NCI-H146 (cell line): ENCODE data around the gene KCNAB1.
A peak's percentile ranks its signal among the peaks of the same experiment; 100 is the strongest.

Experiments
- DNase-seq: peaks from one replicate; lab custom pipeline; 2025; lab: John Stamatoyannopoulos, UW

Gene KCNAB1

DNA sequence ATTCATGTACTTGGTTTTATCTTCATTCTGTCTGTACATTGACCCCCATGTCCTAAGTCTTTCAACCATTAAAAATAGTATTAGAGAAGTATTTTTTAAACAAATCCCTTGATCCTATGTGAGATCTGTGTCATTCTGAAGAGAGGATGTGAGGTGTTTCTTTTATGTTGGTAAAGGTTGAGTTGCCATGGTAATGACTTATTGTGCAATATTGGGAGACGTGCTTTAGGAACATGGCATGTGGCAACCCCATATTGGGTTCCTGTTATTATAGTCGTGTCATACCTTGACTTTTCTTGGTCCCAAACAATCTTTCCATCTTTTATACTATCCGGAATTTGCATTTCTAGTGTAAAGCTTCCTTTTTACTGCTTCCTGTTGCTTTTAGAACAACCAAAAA, 203.1 kb downstream of the KCNAB1 start:
- no peak for DNase-seq

DNA sequence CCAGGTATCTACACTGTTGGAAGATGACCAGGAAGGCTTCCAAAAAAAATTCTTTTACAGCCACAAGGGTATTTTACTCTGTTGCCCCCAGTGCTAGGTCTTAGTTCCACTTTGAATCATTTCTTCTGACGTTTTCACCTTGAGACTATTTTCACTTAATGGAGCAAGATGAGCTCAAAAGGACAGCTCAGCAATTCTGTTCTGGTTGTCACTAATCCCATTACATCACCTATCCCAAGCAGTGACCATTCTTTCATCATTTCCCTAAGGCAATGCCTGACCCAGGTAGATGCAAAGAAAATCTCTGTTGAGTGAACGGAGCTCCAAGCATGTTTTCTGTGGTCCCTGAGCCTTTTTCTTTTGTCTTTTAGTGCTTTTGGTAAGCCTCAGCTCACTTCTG, 210.0 kb downstream of the KCNAB1 start:
- DNase-seq = no peak

DNA sequence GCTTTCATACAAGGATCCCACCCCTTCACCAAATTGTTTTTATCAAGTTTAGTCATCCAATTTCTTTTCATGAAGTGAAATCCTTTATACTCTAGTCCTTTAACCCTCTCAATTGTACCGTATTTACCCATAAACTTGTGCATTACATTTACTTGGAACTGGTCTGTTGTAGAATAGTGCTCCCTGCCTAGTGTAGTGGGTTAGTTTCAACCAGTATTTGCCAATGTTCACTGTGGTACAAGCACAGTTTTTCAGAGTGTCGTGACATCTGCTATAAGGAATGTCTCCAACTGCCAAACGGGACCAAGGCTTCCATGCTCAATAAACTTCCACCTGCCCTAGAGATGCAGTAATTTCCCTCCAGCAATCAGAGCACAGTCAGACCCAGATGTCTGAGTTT, 211.9 kb downstream of the KCNAB1 start:
- no peak for DNase-seq

DNA sequence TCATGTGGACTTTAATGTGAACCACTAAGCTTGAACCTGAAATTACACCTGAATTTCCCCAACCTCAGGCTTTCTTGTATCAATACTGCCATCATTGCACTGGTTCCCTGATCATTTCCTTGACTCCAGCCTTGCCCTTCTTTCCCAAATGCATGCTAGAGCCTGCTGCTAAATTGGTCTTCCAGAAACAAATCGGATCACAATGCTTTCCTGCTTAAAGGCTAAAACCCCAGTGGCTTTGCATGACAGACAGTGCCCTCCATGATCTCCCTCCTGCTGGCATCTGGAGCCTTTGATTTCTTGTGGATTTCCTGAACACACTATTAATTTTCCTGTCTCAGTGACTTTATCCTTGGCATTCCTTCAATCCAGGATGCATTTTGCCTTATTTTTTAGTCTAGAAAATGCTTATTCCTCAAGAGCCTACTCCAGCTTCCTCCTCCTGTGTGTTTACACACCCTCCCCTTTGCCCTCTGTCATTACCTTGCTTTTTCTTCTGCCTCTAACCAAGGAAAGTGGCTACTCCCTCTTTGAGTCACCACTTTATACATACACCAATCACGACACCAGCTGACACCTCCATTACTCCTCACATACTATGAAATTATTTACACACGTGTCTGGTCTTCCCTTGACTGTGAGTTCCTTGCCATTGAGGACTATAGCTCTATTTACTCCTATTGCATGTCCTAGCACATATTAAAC, 214.6 kb downstream of the KCNAB1 start:
- DNase-seq = no peak

DNA sequence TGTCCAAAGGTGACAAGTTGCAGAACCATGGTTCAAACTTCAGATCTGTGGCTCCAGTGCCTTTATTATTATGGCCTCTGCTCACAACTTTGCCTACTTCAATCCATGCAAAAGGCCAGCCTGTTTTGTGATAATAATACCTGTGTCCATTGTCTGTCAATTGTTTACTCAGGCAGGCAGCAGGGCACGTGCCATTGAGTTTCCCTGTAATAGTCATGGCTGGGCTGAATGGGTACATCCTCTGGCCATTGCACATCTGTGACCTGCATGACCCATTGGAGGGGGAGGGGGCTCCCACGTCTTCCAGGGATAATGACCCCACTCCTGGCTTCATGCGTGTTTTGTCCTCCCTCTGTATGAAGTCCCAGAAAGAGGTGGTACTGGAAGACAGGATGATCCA, 219.1 kb downstream of the KCNAB1 start:
- DNase-seq = no peak

DNA sequence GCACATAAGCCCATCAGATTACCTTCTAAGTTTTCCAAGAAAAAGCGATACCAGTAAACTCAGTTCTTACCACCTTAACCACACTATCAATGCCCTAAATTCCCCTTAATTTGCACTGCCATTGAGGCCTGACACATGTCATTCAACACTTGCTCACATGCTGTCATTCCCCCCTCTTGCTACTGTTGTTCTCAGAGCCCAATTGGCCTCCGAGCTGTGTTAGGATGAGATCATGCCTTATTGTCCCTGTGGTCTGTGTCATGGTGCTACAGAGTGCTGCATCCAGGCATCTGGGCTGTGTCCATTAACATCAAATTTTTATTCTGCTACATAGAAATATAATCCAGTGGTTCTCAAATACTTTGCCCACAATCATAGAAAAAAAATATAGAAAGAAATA, 221.0 kb downstream of the KCNAB1 start:
- no peak for DNase-seq

DNA sequence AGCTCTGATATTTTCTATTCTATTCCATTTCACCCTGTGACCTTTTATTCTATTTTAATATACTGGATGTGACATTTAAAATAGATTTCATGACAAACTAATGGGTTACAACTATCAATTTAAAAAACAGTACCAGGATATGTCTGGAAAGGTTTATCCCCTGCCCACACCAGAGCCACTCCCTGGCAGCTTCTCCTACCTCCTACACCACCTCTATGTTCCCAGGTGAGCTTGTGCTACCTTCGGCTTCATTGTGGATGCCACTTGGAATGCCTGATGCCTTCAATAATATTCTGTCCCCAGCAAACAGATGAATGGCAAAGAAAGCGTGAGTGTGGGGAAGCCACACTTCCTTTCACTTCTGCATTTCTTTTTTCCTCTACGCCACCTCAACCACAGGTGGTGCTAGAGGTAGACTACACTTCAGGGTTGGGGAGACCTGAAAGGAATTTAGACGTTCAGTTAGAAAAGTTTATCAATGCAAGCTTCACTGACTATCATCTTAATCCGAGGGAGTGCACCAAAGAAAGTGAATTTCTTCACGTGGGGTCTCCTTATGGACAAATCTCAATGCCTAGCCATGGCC, 221.5 kb downstream of the KCNAB1 start:
- DNase-seq = no peak

DNA sequence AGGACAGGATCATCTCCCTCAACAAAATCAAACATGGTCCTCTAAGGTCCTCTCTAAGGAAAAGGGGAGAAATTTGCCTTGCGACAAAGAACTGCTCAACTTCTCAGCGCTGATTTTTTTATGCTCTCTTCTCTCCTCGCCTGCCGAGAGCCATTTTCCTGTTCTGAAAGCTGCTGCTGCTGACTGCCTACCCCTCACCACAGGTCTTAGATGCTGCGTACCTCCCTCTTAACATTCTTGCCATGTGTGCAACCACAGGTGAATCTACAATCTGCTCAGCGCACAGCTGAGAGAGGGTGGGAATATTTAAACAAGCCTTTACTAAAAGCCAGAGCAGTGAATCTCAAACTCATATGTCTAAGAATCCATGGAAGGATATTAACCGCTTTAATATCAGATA, 223.8 kb downstream of the KCNAB1 start:
- no peak for DNase-seq

DNA sequence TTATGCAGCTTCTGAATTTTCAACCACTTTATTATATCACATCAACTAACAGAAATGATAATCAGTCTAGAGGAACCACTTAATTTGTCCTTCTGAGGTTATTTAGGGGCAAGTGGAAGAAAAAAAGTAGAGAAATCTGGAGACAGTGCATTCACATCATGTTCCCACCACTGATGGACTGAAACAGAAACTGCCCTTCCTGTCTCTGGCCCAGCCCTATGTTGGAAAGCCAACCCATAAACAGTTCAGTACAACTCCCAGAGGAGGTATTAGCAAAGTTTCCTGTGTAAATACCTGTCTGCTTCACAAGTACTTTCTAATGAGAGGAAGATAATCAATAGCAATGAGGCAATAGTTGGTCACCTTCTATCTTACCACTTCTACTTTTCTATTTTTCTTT, 228.7 kb downstream of the KCNAB1 start:
- DNase-seq = no peak

DNA sequence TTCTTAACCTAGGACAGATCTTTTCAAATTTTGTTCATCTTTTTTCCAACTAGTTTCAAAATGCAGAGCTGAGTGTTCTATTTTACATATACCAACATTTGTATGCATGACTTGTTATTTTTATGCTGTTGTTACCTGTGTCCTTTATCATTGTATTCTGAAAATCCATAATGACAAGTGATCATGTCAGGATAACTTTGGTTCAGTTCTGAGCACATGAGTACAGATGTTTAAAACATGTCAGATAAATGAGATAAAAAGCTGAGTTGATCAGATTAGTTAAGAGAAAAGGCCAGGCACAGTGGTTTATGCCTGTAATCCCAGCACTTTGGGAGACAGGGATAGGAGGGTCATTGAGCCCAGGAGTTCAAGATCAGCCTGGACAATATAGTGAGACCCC, 229.6 kb downstream of the KCNAB1 start:
- DNase-seq = no peak

DNA sequence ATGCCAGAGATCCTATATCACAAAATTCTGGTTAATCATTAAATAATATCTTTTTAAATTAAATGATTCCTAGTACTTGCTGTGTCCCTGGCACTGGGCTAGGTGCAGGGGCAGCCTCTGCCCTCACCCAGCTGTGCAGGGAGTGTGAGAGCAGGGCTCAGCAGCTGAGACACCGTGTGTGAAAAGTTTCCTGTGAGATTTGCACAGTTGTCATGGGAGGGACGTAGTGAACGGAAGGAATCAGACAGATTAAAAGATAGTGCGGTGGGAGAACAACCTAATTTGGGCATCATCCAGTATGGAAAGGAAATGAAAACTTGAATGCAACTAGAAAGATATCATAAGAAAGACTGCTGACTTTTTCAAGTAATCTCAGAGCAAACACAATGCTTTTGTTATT, 230.4 kb downstream of the KCNAB1 start:
- no peak for DNase-seq

DNA sequence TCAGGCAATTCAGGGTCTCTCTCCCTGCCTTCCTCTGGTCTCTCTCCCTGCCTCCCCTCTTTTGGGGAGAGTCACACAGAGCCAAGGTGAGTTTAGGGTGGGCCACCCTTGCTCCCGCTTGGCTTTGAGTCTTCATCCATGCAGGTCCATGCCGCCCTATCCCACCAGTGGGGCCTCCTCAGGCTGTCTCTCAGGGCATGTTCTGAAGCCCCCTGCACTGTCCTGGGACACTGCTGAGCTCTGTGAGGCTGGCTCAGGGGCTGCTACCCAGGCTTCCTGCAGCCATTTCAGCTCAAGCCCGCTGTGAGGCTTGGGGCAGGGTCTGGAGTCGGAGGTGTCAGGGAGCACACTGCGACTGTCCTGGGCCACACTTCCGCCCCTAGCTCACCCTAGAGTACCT, 231.4 kb downstream of the KCNAB1 start:
- DNase-seq = no peak

DNA sequence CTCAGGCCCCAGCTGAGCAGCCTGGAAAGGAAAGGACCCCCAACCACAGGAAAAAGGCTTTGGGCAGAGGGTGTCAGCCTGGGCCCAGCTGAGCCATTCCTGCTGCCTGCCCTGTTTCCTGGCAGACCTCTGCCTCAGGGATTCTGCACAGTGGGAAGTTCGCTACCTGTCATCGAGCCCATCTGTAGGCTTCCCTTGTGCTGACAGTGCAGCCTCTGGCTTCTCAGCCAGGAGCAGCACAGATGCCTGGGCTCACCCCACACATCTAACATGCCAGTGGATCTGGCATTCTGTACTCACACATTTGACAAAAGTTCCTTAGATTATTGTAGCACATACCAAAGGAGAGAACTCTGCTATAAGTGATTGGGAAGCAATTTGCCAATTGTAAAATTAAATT, 232.3 kb downstream of the KCNAB1 start:
- no peak for DNase-seq

DNA sequence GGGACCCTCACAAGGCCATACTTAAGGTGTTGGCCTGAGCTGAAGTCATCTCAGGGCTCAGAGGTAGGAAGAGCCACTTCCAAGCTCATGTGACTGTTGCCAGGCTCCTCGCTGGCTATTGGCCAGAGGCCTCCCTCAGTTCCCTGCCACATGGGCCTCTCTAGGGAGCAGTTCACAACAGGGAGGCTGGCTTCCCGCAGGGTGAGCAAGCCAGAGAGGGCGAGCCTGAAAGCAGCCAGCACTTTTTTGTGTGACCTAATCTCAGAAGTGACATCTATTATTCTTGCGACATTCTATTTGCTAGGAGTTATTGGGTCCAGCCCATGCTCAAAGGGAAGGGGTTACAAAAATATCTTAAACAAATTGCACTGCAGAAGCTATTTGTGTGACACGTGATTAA, 233.2 kb downstream of the KCNAB1 start:
- DNase-seq = peak; percentile 14

DNA sequence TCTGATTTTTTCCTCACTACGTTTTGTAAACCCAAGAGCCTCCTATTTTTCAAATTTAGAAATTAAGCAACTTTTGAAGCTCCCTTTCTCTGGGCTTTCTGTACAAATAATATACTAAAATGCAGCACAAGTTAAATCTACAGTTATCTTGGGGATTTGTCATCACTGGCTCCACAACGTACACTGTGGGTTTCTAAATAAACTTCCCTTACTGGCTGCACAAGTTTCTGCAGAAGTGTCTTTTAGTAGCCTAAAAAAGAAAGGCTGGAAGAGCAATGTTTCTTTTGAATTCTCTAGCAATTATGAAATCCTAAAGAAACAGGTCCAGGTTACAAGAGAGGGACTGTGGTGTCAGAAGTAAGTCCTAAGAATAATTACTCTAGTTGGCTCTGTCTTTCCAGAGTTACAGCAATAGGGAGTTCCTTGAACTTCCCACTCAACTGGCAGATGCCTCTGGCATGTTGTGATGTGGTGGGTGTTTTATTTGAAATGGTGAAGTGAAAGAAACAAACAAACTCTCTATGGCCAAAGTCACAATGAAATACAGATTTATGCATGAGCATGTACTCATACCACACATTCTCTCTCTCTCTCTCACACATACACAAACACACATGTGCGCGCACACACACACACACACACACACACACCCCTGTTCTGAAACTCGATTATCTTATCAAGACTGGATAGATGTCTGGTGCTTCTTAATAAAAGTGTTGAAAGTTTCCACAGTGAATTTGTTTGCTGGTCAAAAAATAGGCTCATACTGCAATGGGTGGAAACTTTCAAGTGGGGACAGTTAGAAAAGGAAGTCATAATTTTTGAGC, 236.4 kb downstream of the KCNAB1 start:
- DNase-seq = no peak

DNA sequence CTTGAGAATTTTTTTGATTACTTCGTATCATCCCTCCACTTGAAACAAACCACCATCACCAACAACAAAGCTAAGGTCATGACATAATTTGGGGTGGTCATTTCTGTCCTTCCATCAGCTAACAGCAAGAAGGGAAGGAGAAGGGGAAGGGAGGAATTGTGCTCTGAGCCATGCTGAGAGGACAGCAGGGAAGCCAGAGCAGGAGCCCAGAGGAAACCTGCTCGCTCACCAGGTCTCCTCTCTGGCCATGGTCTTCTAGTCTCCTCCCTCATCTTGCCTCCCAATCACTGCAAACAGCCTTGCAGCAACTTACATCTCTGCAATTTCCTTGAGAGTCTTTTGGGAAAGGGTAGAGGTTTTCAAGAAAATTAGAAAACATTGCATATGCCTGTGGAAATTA, 237.9 kb downstream of the KCNAB1 start:
- DNase-seq = no peak

DNA sequence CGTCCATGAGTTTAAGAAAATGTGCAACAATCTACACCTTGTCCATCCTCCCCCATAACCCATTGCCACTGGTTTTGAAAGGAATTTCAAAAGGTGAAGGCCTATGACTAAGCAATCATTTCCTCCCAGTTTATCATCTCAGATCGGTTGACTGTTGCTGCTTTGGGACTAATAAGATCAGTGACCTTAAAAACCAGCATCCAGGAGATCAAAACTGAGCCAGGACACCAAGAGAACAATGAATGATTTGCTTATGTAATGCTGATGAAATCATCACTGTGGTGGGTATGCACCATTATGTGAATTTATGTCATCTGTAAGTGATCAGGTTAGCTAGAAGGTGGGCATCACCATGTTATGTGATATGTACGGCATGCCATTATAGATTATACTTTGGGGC, 239.0 kb downstream of the KCNAB1 start:
- DNase-seq = no peak

DNA sequence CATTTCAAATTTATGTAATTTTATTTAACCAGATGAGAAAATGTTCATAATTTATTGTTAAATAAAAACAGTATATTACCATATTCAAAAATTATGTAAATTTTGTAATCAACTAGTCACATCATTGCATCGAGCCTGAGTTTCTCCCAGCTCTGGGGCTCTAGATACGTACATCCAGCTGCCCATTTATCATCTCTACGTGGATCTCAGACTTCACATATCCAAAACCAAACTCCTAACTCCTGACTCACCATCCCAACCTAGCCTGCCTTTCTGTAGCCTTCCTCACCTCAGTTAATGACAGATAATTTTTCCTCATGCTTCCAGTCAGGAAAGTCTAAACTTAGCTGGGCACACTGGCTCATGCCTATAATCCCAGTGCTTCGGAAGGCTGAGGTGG, 239.7 kb downstream of the KCNAB1 start:
- DNase-seq = no peak

DNA sequence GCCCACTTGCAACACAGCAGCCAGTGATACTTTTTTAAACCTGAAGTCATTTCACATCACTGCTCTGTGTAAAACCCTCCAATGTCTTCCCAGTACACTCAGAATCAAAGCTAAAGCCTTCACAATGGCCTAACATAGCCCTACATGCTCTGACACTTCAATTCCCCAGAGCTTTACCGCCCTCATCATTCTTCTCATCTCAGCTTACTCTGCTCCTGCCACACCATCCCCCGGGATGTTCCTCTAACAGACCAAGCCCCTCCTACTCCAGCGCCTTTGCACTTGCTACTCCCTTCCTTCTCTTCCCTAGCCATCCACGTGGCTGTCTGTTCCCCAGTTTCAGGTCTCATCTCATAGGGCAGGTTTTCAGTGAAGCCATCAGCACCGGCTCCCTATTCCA, 240.6 kb downstream of the KCNAB1 start:
- DNase-seq = no peak

DNA sequence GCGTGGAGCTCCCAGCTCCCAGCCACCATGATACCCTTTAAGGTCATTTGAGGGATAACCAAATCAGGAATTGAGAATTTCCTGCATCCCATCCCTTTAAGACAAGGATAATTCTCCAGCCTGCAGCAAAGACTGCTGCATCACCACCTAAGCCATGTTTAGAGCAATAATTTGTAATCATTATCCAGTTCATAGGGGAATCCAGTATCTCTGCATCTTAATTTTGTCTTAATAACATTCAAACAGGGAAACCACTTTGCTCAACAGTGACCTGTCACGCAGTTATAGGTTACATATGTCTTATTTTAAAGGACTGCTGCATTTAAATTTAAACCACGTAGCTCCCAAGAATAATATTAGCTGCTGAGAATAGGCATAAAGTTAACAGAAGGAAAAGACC, 246.2 kb downstream of the KCNAB1 start:
- DNase-seq = no peak

DNA sequence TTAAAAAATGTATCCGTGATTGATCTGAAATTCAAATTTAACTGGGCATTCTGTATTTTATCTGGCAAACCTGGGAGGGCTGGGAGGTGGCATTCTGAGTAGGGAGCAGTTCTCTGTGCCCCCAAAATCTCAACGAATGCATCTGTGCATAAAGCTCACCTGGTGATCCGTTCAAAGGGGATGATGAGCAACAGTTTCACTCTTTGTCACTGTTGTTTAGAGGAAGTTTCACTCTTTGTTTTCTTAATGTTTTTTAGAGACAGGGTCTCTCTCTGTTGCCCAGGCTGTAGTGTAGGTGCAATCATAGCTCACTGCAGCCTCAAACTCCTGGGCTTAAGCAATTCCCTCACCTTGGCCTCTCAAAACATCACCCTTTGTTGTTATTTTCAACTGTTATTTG, 247.8 kb downstream of the KCNAB1 start:
- DNase-seq = no peak

DNA sequence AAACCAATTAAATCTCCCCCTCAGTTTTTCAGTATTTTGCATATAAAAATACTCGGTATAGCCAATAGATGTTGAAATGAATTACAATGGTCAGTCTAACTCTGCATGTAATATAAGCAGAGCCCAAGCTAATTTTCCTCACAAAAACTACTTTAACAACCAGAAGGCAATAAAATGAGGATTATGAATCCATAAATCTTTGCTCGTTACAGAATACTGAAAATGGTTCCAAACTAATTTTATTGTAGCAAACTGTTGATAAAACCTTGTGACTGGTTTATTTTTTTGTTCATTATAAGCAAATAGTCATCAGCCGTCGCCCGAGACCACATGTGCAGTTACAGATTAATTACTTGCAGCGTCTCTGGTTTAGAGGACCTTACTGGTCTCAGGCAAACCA, 251.3 kb downstream of the KCNAB1 start:
- DNase-seq = no peak

DNA sequence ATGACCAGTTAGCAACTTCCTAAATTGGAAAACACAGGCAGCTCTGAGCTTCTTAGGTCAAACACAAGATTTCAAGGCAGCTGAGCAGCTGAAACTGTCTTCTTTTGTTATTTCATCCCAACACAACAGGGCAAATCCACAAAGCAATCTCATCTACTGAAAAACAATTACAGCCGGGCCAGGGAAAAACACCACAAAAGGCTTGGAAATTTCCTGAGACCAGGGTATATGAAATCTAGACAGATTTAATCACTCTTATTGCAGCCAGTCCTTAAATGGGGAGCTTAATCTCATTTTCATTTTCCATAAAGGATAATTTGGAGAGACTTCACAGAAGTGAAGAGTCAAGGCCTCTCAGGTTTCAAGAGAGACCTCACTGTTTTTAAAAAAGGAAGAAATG, 252.7 kb downstream of the KCNAB1 start:
- no peak for DNase-seq
